Measurements from ENCODE around the gene CEMIP2.

The CEMIP2 gene

DNA sequence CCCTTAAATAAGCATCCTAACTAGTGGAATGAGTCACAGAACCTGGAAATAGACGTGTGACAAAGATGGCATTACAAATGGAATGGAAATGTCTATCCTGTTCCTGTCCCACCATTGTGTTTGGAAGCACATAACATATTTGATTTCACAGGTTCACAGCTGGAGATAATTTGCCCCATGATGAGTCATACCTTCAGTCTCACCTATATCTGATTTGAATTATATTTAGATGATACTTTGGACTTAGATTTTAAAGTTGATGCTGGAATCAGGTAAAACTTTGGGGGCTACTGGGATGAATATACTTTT is 92.5 kb downstream of the CEMIP2 start:
- Histone ChIP-seq H3K9ac (ENCODE audit: low read depth, low read length) (no peak overlapping the region), H3K36me3 (ENCODE audit: control insufficient read depth, insufficient read depth, low read length) (no peaks in the 10 kb centered on the region), H3K27me3 (ENCODE audit: control insufficient read depth, insufficient read depth, low read length) (no peaks in the 10 kb centered on the region), H3K4me1 (ENCODE audit: control insufficient read depth, insufficient read depth, low read length) (no peaks in the 10 kb centered on the region; the same call in 1 of the 2 replicates), H3K27ac (ENCODE audit: low read depth, low read length) (no peak overlapping the region), H3K9me3 (ENCODE audit: control insufficient read depth, insufficient read depth, low read length) (peaks cover 11% of the 10 kb centered on the region; the same call in 1 of the 2 replicates), H3K4me3 (ENCODE audit: low read depth, low read length) (no peak overlapping the region)

DNA sequence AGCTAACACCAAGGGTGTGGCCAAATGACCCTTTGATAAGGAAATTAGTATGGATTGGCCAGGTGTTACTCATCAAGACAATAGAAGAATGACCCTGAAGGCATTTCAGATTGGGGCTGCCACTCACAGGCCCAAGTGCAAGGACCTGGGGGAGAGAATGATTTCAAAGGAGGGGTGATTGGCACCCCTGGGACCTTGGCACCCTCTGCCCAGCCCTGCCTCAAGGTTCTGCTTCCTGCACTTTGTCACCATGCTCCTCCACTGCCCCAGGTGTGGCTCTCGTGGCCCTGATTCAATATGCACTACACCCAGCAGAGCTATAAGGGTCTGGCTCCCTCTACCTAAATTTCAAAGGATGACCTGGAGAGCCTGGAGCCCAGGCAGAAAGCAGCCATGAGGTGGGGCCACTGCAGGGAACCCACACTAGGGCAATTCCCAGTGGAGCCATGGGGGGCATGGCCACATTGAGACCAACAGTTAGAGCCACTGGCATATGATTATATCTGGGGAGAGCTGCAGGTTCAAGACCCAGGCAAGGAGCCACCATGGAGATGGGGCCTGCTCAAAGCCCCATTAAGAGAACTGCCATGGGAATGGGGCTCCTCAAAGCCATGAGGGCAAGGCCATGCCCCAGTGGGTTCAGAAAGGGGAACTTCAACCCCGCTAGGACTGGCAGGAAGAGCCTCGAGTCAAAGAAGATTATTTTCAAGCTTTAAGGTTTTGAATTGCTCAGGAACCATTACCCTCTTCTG is 93.0 kb downstream of the CEMIP2 start:
- H3K4me3 ChIP-seq (ENCODE audit: low read depth, low read length) = no peak overlapping the region
- no peak overlapping the region for H3K9ac ChIP-seq (ENCODE audit: low read depth, low read length)
- peaks cover 11% of the 10 kb centered on the region; the same call in 1 of the 2 replicates for H3K9me3 ChIP-seq (ENCODE audit: control insufficient read depth, insufficient read depth, low read length)
- no peaks in the 10 kb centered on the region for H3K27me3 ChIP-seq (ENCODE audit: control insufficient read depth, insufficient read depth, low read length)
- no peak overlapping the region for H3K27ac ChIP-seq (ENCODE audit: low read depth, low read length)
- no peaks in the 10 kb centered on the region for H3K36me3 ChIP-seq (ENCODE audit: control insufficient read depth, insufficient read depth, low read length)
- H3K4me1 ChIP-seq (ENCODE audit: control insufficient read depth, insufficient read depth, low read length) = no peaks in the 10 kb centered on the region; the same call in 1 of the 2 replicates

DNA sequence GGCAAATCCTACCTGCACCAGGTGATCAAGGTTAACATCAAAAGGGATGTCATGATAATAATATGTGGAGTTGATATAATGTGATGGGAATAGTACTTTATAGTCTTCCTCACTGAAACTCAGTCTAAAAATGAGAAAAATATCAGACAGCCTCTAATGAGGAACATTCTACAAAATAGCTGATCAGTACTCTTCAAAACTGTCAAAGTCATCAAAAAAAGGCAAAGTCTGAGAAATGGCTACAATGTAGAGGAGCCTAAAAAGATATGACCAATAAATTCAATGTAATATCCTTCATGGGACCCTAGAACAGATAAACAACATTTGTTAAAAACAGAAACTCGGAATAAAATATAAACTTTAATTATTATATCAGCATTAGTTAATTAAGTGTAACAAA is 95.7 kb downstream of the CEMIP2 start:
- no peaks in the 10 kb centered on the region for H3K27me3 ChIP-seq (ENCODE audit: control insufficient read depth, insufficient read depth, low read length)
- H3K9me3 ChIP-seq (ENCODE audit: control insufficient read depth, insufficient read depth, low read length) = peaks cover 11% of the 10 kb centered on the region; the same call in 1 of the 2 replicates
- H3K4me3 ChIP-seq (ENCODE audit: low read depth, low read length) = no peak overlapping the region
- no peak overlapping the region for H3K9ac ChIP-seq (ENCODE audit: low read depth, low read length)
- H3K27ac ChIP-seq (ENCODE audit: low read depth, low read length) = no peak overlapping the region
- no peaks in the 10 kb centered on the region for H3K36me3 ChIP-seq (ENCODE audit: control insufficient read depth, insufficient read depth, low read length)
- peaks cover 9% of the 10 kb centered on the region for H3K4me1 ChIP-seq (ENCODE audit: control insufficient read depth, insufficient read depth, low read length)

DNA sequence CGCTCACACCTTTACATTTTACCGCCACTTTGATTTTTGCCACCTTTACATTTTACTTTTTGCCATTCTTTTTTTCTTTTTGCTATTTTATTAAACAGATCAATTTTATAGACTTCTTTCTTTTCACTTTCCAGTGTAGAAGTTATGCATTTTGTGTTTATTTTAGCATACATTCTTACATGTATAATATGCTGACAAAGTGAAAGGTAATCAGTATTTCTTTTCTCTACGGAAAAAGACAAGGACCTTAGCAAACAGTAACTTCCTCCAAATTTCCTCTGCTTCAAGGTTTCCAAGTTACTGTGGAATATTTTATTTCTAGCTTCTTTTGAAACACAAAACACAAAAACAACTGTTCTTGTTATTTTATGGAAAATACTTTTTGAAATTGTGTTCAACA is 97.0 kb downstream of the CEMIP2 start:
- no peak overlapping the region for H3K4me3 ChIP-seq (ENCODE audit: low read depth, low read length)
- peaks cover 9% of the 10 kb centered on the region for H3K4me1 ChIP-seq (ENCODE audit: control insufficient read depth, insufficient read depth, low read length)
- H3K36me3 ChIP-seq (ENCODE audit: control insufficient read depth, insufficient read depth, low read length) = no peaks in the 10 kb centered on the region
- peaks cover 7% of the 10 kb centered on the region; the same call in 1 of the 2 replicates for H3K9me3 ChIP-seq (ENCODE audit: control insufficient read depth, insufficient read depth, low read length)
- no peak overlapping the region for H3K27ac ChIP-seq (ENCODE audit: low read depth, low read length)
- H3K27me3 ChIP-seq (ENCODE audit: control insufficient read depth, insufficient read depth, low read length) = no peaks in the 10 kb centered on the region
- no peak overlapping the region for H3K9ac ChIP-seq (ENCODE audit: low read depth, low read length)

DNA sequence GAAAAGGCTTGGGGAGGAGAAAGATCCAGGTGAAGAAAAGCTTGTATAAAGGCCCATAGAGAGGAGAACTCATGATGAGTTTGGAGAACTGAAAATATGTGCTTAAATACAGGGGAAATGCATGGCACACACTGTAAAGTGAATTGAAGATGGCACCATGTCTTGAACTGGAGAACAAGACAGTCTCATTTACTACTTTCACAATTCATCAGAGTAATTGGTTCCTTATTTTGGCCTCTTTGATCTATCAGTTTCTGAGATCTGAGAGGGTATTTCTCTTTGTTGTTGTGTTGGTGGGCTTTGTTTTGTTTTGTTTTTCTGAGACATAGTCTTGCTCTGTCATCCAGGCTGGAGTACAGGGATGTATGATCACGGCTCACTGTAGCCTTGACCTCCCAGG is 98.2 kb downstream of the CEMIP2 start:
- peaks cover 11% of the 10 kb centered on the region for H3K4me1 ChIP-seq (ENCODE audit: control insufficient read depth, insufficient read depth, low read length)
- no peak overlapping the region for H3K9ac ChIP-seq (ENCODE audit: low read depth, low read length)
- no peaks in the 10 kb centered on the region for H3K36me3 ChIP-seq (ENCODE audit: control insufficient read depth, insufficient read depth, low read length)
- H3K27ac ChIP-seq (ENCODE audit: low read depth, low read length) = no peak overlapping the region
- no peaks in the 10 kb centered on the region for H3K27me3 ChIP-seq (ENCODE audit: control insufficient read depth, insufficient read depth, low read length)
- no peaks in the 10 kb centered on the region for H3K9me3 ChIP-seq (ENCODE audit: control insufficient read depth, insufficient read depth, low read length)
- no peak overlapping the region for H3K4me3 ChIP-seq (ENCODE audit: low read depth, low read length)

DNA sequence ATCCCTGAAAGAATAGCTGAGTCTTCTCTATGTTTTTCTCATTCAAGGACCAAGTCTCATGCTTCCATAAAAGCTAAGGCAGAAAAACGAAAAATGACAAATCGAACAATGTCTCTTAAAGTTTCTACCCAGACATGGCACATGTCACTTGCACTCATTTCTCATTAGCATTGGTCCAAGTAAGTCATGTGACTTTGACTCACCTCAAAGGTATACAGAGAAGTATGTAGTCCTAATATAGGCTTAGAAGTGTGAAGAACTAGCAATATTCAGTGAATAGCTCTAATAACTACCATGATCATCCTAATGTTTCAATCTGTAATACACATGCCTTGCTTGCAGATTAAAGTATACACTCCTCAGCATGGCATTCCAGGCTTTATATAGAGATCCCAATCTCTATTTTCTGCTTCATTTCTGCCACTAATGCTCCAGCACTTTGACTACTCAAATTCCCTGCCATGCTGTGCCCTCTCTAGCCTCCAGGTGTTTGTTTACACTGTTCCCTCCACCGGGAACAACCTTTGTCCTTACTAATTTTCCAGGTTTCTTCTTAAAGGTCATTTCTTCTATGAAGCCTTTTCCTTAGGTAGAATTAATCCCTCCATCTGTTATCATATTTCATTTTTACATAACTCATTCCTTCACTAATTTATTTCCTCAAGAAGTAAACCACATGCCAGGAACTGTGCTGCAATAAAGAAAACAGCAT is 98.9 kb downstream of the CEMIP2 start:
- H3K27ac ChIP-seq (ENCODE audit: low read depth, low read length) = no peak overlapping the region
- H3K9ac ChIP-seq (ENCODE audit: low read depth, low read length) = no peak overlapping the region
- H3K36me3 ChIP-seq (ENCODE audit: control insufficient read depth, insufficient read depth, low read length) = no peaks in the 10 kb centered on the region

DNA sequence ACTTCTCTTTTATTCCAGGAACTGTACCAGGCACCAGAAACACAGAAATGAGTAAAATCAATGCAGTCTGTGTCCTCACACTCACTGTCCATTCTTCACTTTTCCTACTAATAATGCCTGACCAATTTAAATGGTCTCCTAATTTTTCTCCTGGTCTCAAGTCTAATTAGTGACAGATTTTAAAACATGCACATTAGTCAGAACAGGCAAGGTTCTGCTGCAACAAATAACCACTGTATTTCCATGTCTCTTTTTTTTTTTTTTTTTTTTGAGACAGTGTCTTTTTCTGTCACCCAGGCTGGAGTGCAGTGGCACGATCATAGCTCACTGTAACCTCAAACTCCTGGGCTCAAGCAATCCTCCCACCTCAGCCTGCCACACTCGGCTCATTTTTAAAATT is 99.6 kb downstream of the CEMIP2 start:
- no peak overlapping the region for H3K9ac ChIP-seq (ENCODE audit: low read depth, low read length)

More for the DNA sequence above, 98.9 kb downstream of the CEMIP2 start:
- Histone ChIP-seq H3K27me3 (ENCODE audit: control insufficient read depth, insufficient read depth, low read length) (no peaks in the 10 kb centered on the region), H3K4me3 (ENCODE audit: low read depth, low read length) (no peak overlapping the region), H3K4me1 (ENCODE audit: control insufficient read depth, insufficient read depth, low read length) (peaks cover 18% of the 10 kb centered on the region), H3K9me3 (ENCODE audit: control insufficient read depth, insufficient read depth, low read length) (no peaks in the 10 kb centered on the region)

DNA sequence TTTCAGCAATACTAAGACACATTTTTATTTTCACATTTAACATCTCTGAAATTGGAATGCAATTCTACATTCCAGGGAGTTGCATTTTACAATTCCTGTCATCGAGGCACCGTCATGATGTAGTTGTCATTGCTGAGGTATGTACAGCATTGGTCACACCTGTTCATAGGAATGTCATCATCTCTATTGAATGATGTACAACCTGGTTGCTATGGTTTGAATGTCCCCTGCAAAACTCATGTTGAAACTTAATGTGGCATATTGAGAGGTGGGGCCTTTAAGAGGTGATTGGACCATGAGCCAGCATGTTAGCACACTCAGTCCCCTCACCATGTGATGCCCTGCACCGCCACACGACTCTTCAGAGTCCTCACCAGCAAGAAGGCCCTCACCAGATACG is 103.1 kb downstream of the CEMIP2 start:
- Histone ChIP-seq H3K9ac (ENCODE audit: low read depth, low read length) (no peak overlapping the region), H3K4me1 (ENCODE audit: control insufficient read depth, insufficient read depth, low read length) (peaks cover 48% of the 10 kb centered on the region), H3K9me3 (ENCODE audit: control insufficient read depth, insufficient read depth, low read length) (no peaks in the 10 kb centered on the region), H3K36me3 (ENCODE audit: control insufficient read depth, insufficient read depth, low read length) (no peaks in the 10 kb centered on the region), H3K4me3 (ENCODE audit: low read depth, low read length) (no peak overlapping the region), H3K27ac (ENCODE audit: low read depth, low read length) (no peak overlapping the region), H3K27me3 (ENCODE audit: control insufficient read depth, insufficient read depth, low read length) (no peaks in the 10 kb centered on the region)

More for the DNA sequence above, 99.6 kb downstream of the CEMIP2 start:
- Histone ChIP-seq H3K27ac (ENCODE audit: low read depth, low read length) (no peak overlapping the region), H3K4me3 (ENCODE audit: low read depth, low read length) (no peak overlapping the region), H3K4me1 (ENCODE audit: control insufficient read depth, insufficient read depth, low read length) (peaks cover 24% of the 10 kb centered on the region), H3K9me3 (ENCODE audit: control insufficient read depth, insufficient read depth, low read length) (no peaks in the 10 kb centered on the region), H3K27me3 (ENCODE audit: control insufficient read depth, insufficient read depth, low read length) (no peaks in the 10 kb centered on the region), H3K36me3 (ENCODE audit: control insufficient read depth, insufficient read depth, low read length) (no peaks in the 10 kb centered on the region)

DNA sequence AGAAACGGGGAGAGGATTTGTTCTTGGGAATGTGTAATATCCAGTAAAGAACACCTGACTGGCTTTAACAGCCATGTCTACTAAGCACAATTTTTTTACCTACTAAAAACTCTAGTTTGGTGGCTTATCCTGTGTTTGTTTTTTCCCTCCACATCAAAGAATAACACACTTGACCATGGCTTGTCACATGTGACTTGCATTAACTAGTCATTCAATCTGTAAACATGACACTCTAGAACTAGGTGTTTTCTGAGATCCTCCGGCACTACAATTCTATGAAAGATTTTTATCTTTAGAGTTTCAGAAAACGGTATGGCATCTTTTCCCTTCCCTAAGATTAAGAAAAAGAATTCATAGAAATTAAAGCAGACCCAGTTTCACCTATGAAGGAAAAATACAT is 103.7 kb downstream of the CEMIP2 start:
- Histone ChIP-seq H3K36me3 (ENCODE audit: control insufficient read depth, insufficient read depth, low read length) (no peaks in the 10 kb centered on the region), H3K9ac (ENCODE audit: low read depth, low read length) (no peak overlapping the region; the same call in 1 of the 2 replicates), H3K27me3 (ENCODE audit: control insufficient read depth, insufficient read depth, low read length) (no peaks in the 10 kb centered on the region), H3K4me3 (ENCODE audit: low read depth, low read length) (no peak overlapping the region), H3K9me3 (ENCODE audit: control insufficient read depth, insufficient read depth, low read length) (no peaks in the 10 kb centered on the region), H3K27ac (ENCODE audit: low read depth, low read length) (peak overlapping the region; percentile 89), H3K4me1 (ENCODE audit: control insufficient read depth, insufficient read depth, low read length) (peaks cover 42% of the 10 kb centered on the region)

DNA sequence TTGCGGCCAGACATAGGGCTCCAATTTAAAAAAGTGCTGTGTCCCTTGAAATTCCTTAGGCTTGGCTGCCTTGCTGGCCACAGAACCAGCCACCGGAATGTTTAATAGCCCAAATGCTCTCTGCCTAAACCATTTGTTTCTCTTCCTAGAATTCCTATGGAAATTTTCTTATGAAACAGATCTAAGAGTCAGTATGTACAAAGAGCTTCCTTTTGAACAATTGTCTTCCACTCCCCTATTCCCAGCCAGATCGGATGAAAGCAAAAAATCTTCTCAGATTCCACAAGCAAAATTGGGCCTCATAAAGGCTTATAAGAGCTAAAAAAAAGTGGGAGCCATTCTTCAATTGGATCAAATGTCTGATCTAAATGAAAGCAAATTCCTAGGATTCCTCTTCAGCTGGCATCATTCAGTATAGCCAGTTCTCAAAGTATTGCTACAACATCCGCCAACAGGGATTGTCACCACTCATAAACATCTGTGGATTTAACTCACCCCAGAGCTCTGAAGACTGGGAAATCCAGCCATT is 104.3 kb downstream of the CEMIP2 start:
- no peak overlapping the region for H3K4me3 ChIP-seq (ENCODE audit: low read depth, low read length)
- H3K4me1 ChIP-seq (ENCODE audit: control insufficient read depth, insufficient read depth, low read length) = peaks cover 39% of the 10 kb centered on the region
- H3K9ac ChIP-seq (ENCODE audit: low read depth, low read length) = no peak overlapping the region
- peak overlapping the region; percentile 89 for H3K27ac ChIP-seq (ENCODE audit: low read depth, low read length)
- H3K27me3 ChIP-seq (ENCODE audit: control insufficient read depth, insufficient read depth, low read length) = no peaks in the 10 kb centered on the region
- no peaks in the 10 kb centered on the region for H3K9me3 ChIP-seq (ENCODE audit: control insufficient read depth, insufficient read depth, low read length)
- no peaks in the 10 kb centered on the region for H3K36me3 ChIP-seq (ENCODE audit: control insufficient read depth, insufficient read depth, low read length)

DNA sequence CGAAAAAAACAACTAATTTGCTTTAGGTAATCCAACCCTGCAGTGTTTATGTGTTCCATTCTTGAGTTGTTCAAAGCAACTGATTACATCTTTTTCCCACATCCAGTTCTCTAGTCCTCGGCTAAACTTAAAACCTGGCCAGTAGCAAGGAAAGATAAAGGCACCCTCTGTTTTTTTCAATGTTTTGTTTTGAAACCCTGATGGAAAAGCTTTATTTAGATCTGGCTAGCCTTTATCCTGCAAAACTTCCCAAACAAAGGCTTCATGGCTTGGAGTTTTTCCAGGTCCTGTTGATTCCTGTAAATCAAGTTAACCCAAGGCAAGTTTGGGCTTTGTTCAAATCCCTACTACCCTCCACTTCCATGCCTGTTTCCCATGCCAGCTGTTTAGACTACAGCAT is 105.1 kb downstream of the CEMIP2 start:
- Histone ChIP-seq H3K9me3 (ENCODE audit: control insufficient read depth, insufficient read depth, low read length) (no peaks in the 10 kb centered on the region), H3K27ac (ENCODE audit: low read depth, low read length) (peak overlapping the region; percentile 89), H3K9ac (ENCODE audit: low read depth, low read length) (peak overlapping the region; percentile 61; the same call in 1 of the 2 replicates), H3K4me3 (ENCODE audit: low read depth, low read length) (peak overlapping the region; percentile 44; the same call in 1 of the 2 replicates), H3K4me1 (ENCODE audit: control insufficient read depth, insufficient read depth, low read length) (peaks cover 39% of the 10 kb centered on the region), H3K27me3 (ENCODE audit: control insufficient read depth, insufficient read depth, low read length) (no peaks in the 10 kb centered on the region), H3K36me3 (ENCODE audit: control insufficient read depth, insufficient read depth, low read length) (no peaks in the 10 kb centered on the region)
